ENCODE data around the gene ZNF334. TPM values are rescaled to one million over a fixed set of nuclear protein-coding genes. Genes with fewer than 3 reads are reported as not detected.
A peak's percentile ranks its signal among the peaks of the same experiment; 100 is the strongest.

ZNF334 gene
- 0.11 TPM in 1 of 2 replicates, not detected in the other for total RNA-seq (2014; rRNA removed; shearing (Covaris generic))

- Histone ChIP-seq H3K36me3 (no peaks in the 10 kb centered on the region), H3K27me3 (replicated peaks) (peaks cover 4% of the 10 kb centered on the region), H3K9me3 (replicated peaks) (no peaks in the 10 kb centered on the region; the same call in 1 of the 2 replicates), H3K27ac (no peak within 1 kb of the TSS), H3K4me3 (peak within 1 kb of the TSS; percentile 33), H3K4me1 (replicated peaks) (no peaks in the 10 kb centered on the region)
- DNase-seq (ENCODE audit: low read depth in 1 of 2, low spot score in 2 of 2), result no peak
These were observed at the start of gene ZNF334 for GRCh38 chr20:46512943-46513844. ZNF334 (minus strand) TSS chr20:46513559; CDS start chr20:46512102, 1,457 bp downstream.

GRCh38 chr20:46562373-46563169 is 49.2 kb upstream of the ZNF334 start:
- Histone ChIP-seq H3K4me1 (replicated peaks) (no peaks in the 10 kb centered on the region), H3K27ac (no peak overlapping the region), H3K9me3 (replicated peaks) (no peaks in the 10 kb centered on the region), H3K4me3 (no peak overlapping the region), H3K36me3 (no peaks in the 10 kb centered on the region), H3K27me3 (replicated peaks) (no peaks in the 10 kb centered on the region)
- DNase-seq (ENCODE audit: low read depth in 1 of 2, low spot score in 2 of 2), result peak; percentile 19 to 57

- no peak for DNase-seq (ENCODE audit: low read depth in 1 of 2, low spot score in 2 of 2)
- H3K36me3 ChIP-seq, result no peaks in the 10 kb centered on the region
- no peak overlapping the region for H3K27ac ChIP-seq
- no peaks in the 10 kb centered on the region for H3K9me3 ChIP-seq (replicated peaks)
- H3K27me3 ChIP-seq (replicated peaks), result no peaks in the 10 kb centered on the region
- H3K4me1 ChIP-seq (replicated peaks), result no peaks in the 10 kb centered on the region
- no peak overlapping the region for H3K4me3 ChIP-seq
These were observed 48.6 kb upstream of the ZNF334 start for GRCh38 chr20:46562009-46562372.

GRCh38 chr20:46559685-46560440 is 46.5 kb upstream of the ZNF334 start:
- H3K27ac ChIP-seq, result no peak overlapping the region

GRCh38 chr20:46559001-46559400 is 45.6 kb upstream of the ZNF334 start:
- DNase-seq (ENCODE audit: low read depth in 1 of 2, low spot score in 2 of 2), result no peak
- H3K36me3 ChIP-seq, result no peaks in the 10 kb centered on the region
- H3K9me3 ChIP-seq (replicated peaks), result no peaks in the 10 kb centered on the region
- no peak overlapping the region for H3K27ac ChIP-seq
- no peaks in the 10 kb centered on the region for H3K4me1 ChIP-seq (replicated peaks)
- no peaks in the 10 kb centered on the region for H3K27me3 ChIP-seq (replicated peaks)
- H3K4me3 ChIP-seq, result no peak overlapping the region

More at GRCh38 chr20:46559685-46560440, 46.5 kb upstream of the ZNF334 start:
- Histone ChIP-seq H3K27me3 (replicated peaks) (no peaks in the 10 kb centered on the region), H3K4me1 (replicated peaks) (no peaks in the 10 kb centered on the region), H3K4me3 (no peak overlapping the region), H3K36me3 (no peaks in the 10 kb centered on the region), H3K9me3 (replicated peaks) (no peaks in the 10 kb centered on the region)
- DNase-seq (ENCODE audit: low read depth in 1 of 2, low spot score in 2 of 2), result no peak

- Histone ChIP-seq H3K27me3 (replicated peaks) (no peaks in the 10 kb centered on the region), H3K9me3 (replicated peaks) (no peaks in the 10 kb centered on the region), H3K4me1 (replicated peaks) (no peaks in the 10 kb centered on the region), H3K4me3 (no peak overlapping the region), H3K27ac (no peak overlapping the region), H3K36me3 (no peaks in the 10 kb centered on the region)
- no peak for DNase-seq (ENCODE audit: low read depth in 1 of 2, low spot score in 2 of 2)
These were observed 45.2 kb upstream of the ZNF334 start for GRCh38 chr20:46558511-46558959.

GRCh38 chr20:46557231-46557956 is 44.0 kb upstream of the ZNF334 start:
- no peaks in the 10 kb centered on the region for H3K36me3 ChIP-seq

GRCh38 chr20:46555370-46555956 is 42.1 kb upstream of the ZNF334 start:
- Histone ChIP-seq H3K36me3 (no peaks in the 10 kb centered on the region), H3K27me3 (replicated peaks) (no peaks in the 10 kb centered on the region), H3K4me1 (replicated peaks) (no peaks in the 10 kb centered on the region), H3K27ac (no peak overlapping the region), H3K9me3 (replicated peaks) (no peaks in the 10 kb centered on the region), H3K4me3 (no peak overlapping the region)
- DNase-seq (ENCODE audit: low read depth in 1 of 2, low spot score in 2 of 2), result no peak

More at GRCh38 chr20:46557231-46557956, 44.0 kb upstream of the ZNF334 start:
- DNase-seq (ENCODE audit: low read depth in 1 of 2, low spot score in 2 of 2), result no peak
- no peak overlapping the region for H3K4me3 ChIP-seq
- H3K27me3 ChIP-seq (replicated peaks), result no peaks in the 10 kb centered on the region
- H3K27ac ChIP-seq, result no peak overlapping the region
- H3K4me1 ChIP-seq (replicated peaks), result no peaks in the 10 kb centered on the region
- no peaks in the 10 kb centered on the region for H3K9me3 ChIP-seq (replicated peaks)

- Histone ChIP-seq H3K4me1 (replicated peaks) (no peaks in the 10 kb centered on the region), H3K4me3 (no peak overlapping the region), H3K27me3 (replicated peaks) (no peaks in the 10 kb centered on the region), H3K27ac (no peak overlapping the region), H3K9me3 (replicated peaks) (no peaks in the 10 kb centered on the region), H3K36me3 (no peaks in the 10 kb centered on the region)
- no peak for DNase-seq (ENCODE audit: low read depth in 1 of 2, low spot score in 2 of 2)
These were observed 41.5 kb upstream of the ZNF334 start for GRCh38 chr20:46554828-46555227.

- H3K9me3 ChIP-seq (replicated peaks), result no peaks in the 10 kb centered on the region
- no peaks in the 10 kb centered on the region for H3K27me3 ChIP-seq (replicated peaks)
- no peaks in the 10 kb centered on the region for H3K4me1 ChIP-seq (replicated peaks)
- no peak overlapping the region for H3K4me3 ChIP-seq
- H3K27ac ChIP-seq, result no peak overlapping the region
- H3K36me3 ChIP-seq, result no peaks in the 10 kb centered on the region
- no peak for DNase-seq (ENCODE audit: low read depth in 1 of 2, low spot score in 2 of 2)
These were observed 40.6 kb upstream of the ZNF334 start for GRCh38 chr20:46553926-46554325.

GRCh38 chr20:46552460-46553420 is 39.4 kb upstream of the ZNF334 start:
- H3K36me3 ChIP-seq, result no peaks in the 10 kb centered on the region
- H3K4me3 ChIP-seq, result no peak overlapping the region
- no peak overlapping the region for H3K27ac ChIP-seq
- no peaks in the 10 kb centered on the region for H3K27me3 ChIP-seq (replicated peaks)
- no peaks in the 10 kb centered on the region for H3K4me1 ChIP-seq (replicated peaks)
- DNase-seq (ENCODE audit: low read depth in 1 of 2, low spot score in 2 of 2), result no peak
- H3K9me3 ChIP-seq (replicated peaks), result no peaks in the 10 kb centered on the region
